NCI-H2081 (cell line): ENCODE measurements around the gene AHCY.
"Not testable (repeated sequence)": the region's sequence is repeated elsewhere in the genome, so short reads cannot be mapped to it uniquely, and the experiment has no call there.

Experiments
- DNase-seq, 2 experiments: peaks; one replicate each; lab custom pipeline; 2025; lab: John Stamatoyannopoulos, UW

Gene AHCY

DNA sequence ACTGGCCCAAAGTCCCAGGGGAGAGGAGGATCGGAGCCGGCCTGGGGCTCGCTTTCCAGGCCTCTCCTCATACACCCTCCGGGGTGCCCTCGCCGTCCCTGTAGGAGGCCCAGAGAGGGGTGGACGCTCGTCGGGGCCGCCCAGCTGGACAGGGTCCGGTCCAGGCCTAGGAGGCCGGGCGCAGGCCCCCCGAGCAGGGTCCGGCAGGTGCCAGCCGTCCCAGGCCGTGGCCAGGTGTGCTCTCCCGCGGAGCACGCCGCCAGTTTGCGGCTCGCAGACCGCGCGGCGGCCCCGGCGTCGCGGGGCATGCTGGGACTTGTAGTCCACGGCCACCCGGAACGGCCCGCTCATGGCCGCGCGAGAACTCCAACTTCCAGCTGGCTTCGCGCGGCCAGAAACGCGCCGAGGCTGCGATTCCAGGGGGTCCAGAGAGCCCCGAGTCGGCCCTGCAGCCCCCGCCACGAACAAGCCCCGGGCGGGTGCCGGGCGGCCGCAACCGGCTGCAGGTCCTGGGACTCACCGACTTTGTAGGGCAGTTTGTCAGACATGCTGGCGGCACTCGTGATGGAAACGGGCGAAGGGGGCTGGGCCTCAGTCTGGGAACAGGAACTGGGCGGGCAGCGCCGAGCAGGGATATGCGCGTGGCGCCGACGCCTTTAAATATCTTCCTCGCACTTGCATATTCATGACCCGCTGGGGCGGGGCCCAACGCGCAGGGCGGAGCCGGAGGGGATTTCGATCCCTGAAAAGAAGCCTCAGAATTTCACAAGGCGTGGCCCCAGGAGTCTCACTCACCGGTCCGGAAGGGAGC is at the start of gene AHCY:
Gene AHCY, minus strand, starts transcription at position 633 of the 811 bp plus-strand sequence. Its CDS starts 85 bp downstream, at position 548.
- peak; percentile 96 to 97 for DNase-seq

DNA sequence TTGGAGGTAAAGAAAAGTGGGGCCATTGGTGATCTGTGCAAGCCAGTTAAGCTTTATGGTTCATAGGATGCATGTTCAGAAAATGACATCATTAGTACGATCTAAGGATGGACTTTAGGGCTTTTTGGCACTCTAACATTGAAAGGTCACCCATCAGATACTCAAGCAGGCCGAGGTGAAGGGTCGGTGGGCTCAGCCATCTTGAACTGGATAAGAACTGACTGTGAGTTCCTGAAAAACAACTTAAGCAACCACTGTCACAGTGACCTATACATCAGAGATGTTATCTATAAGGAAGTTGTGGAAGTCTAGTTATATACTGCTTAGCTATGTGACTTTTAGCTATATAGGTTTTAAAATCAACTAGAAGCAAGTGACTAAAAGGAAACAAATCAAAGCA is 46.9 kb upstream of the AHCY start:
- DNase-seq, result no peak

DNA sequence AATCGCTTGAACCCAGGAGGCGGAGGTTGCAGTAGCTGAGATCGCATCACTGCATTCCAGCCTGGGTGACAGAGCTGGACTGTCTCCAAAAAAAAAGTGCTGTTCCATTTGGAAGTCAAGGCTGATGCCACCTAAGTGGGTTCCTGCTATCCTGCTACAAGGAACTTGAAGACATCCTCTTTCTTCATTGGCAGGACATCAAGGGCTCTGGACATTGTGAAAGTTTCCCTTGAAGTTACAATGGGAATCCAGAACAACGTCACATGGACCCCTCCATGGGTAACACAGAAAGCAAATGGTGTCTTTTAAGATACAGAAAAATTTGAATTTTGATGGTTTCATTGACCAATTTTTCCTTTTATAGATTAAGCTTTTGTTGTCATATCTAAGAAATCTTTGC is 44.4 kb upstream of the AHCY start:
- no peak for DNase-seq

DNA sequence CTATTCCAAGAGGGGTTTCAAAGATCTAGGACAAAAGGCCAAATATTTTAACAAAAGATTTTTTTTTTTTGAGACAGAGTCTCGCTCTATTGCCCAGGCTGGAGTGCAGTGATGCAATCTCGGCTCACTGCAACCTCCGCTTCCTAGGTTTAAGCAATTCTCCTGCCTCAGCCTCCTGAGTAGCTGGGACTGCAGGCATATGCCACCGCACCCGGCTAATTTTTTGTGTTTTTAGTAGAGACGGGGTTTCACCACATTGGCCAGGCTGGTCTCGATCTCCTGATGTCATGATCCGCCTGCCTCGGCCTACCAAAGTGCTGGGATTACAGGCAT is 43.3 kb upstream of the AHCY start:
- not testable (repeated sequence) for DNase-seq

DNA sequence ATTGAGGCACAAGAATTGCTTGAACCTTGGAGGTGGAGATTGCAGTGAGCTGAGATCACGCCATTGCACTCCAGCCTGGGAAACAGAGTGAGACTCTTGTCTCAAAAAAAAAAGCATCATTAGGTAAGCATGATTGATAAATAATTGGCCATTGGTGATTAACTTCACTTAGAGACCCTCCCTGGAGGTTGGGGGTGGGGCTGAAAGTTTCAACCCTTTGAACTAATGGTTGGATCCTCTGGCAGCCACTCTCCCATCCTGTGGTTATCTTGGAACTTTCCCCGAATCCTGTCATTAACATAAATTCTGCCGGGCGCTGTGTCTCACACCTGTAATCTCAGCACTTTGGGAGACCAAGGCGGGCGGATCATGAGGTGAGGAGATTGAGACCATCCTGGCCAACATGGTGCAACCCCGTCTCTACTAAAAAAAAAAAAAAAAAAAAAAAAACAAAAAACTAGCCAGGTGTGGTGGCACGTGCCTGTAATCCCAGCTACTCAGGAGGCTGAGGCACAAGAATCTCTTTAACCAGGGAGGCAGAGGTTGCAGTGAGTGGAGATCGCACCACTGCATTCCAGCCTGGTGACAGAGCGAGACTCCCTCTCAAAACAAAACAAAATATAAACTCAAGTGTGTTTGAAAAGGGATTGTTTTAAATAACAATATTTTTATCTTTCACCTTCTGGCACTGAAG is 42.8 kb upstream of the AHCY start:
- not testable (repeated sequence) for DNase-seq

DNA sequence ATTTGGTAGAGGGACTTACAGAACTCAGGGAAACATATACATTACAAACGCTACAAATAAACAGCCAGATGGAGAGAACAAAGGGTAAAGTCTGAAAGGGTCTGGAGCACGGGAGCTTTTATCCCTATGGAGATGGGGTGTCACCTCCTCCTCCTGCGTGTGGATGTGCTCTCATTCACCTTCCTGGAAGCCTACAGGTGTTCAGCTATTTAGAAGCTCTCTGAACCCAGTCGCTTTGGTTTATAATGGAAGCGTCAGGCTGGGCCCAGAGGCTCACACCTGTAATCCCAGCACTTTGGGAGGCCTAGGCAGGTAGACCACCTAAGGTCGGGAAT is 42.2 kb upstream of the AHCY start:
- no peak for DNase-seq

DNA sequence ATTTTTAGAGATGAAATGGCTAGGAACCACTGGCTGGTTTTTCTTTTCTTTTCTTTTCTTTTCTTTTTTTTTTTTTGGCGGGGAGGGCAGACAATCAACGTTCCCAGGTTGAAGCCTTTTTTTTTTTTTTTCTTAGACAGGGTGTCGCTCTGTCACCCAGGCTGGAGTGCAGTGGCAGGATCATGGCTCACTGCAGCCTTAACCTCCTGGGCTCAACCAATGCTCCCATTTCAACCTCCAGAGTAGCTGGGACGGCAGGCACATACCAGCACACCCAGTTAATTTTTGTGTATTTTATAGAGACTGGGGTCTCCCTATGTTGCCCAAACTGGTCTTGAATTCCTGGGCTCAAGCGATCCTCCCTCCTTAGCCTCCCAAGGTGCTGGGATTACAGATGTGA is 41.1 kb upstream of the AHCY start:
- DNase-seq, result no peak

DNA sequence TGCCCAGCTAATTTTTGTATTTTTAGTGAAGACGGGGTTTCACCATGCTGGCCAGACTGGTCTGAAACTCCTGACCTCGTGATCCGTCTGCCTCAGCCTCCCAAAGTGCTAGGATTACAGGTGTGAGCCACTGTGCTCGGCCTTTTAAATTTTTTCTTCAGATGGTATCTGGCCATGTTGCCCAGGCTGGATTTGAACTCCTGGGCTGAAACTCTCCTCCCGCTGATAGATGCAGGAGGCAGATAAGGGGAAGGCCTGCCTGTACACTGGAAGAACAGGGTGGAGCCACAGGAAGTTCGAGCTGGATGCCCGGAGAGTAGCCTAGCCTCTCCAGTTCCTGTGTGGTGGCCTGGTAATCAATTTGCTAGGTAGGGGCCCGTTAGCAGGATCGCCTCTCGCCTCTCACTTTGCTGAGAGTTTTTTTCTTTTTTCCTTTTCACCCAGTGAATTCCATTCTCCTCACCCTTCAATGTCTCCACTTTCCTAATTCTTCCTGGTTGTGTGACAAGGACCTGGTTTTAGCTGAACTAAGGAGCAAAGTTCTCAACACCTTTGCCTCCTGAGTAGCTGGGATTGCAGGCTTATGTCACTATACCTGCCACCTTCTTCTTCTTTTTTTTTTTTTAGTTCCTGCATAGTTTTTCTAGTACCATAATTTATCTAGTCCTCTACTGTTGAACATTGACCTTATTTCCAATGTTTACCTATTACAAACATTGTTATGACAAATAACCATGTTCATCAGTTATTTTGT is 40.5 kb upstream of the AHCY start:
- DNase-seq, result no peak

DNA sequence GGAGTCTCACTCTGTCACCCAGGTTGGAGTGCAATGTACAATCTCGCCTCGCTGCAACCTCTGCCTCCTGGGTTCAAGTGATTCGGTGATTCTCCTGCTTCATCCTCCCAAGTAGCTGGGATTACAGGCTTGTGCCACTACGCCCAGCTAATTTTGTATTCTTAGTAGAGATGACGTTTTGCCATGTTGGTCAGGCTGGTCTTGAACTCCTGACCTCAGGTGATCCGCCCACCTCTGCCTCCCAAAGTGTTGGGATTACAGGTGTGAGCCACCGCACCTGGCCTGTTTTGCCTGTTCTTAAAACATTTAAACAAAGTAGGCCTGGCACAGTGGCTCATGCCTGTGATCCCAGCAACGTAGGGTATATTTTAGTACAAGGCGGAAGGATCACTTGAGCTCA is 38.0 kb upstream of the AHCY start:
- DNase-seq, result not testable (repeated sequence)

DNA sequence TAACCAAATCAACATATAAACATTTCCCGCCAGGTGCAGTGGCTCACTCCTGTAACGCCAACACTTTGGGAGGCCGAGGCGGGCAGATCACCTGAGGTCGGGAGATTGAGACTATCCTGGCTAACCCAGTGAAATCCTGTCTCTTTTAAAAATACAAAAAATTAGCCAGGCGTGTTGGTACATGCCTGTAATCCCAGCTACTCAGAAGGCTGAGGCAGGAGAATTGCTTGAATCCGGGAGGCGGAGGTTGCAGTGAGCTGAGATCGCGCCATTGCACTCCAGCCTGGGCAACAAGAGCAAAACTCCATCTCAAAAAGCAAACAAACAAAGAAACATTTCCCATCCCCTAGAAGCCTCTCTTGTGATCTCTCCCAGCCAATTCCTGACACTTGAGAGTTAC is 37.6 kb upstream of the AHCY start:
- not testable (repeated sequence) for DNase-seq

DNA sequence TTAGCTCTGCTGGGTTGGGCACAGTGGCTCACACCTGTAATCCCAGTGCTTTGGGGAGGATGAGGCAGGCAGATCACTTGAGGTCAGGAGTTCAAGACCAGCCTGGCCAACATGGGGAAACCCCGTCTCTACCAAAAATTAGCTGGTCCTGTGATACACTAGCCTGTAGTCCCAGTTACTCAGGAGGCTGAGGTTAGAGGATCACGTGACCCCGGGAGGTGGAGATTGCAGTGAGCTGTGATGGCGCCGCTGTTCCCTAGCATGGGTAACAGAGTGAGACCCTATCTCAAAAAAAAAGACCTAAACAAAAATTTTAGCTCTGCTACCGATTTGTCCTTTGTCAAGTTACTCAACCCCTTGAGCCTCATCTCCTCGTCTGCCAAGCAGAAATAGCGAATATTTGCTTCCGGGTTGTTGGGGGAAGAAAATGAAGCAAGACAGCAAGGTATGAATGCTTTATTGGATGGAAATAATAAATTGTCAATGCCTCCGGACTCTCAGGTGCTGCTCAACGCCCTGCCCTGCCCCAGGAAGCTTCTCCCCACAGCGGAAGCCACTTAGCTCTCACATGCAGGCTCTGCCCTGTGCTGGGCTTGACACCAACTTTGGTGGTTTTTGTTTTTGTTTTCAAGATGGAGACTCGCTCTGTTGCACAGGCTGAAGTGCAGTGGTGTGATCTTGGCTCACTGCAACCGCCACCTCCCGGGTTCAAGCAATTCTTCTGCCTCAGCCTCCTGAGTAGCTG is 35.0 kb upstream of the AHCY start:
- no peak for DNase-seq

DNA sequence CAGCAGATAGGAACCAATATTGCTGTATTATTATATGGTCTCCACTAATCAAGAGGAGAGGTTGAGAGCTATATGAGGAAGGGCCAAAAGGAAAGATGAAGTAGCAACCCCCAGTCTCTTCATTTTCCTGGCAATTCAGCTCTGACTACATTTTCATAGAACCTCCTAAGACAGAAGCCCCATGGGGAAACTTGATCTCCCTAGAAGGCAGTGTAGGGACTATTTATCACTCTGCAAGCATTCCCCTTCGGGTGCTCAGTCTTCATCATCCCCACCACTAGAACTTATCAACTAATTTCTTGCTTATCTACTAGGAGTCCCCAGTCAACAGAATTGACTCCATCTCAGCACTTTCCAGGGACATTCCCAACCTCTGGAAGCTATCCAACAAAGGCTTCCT is 34.4 kb upstream of the AHCY start:
- no peak for DNase-seq

DNA sequence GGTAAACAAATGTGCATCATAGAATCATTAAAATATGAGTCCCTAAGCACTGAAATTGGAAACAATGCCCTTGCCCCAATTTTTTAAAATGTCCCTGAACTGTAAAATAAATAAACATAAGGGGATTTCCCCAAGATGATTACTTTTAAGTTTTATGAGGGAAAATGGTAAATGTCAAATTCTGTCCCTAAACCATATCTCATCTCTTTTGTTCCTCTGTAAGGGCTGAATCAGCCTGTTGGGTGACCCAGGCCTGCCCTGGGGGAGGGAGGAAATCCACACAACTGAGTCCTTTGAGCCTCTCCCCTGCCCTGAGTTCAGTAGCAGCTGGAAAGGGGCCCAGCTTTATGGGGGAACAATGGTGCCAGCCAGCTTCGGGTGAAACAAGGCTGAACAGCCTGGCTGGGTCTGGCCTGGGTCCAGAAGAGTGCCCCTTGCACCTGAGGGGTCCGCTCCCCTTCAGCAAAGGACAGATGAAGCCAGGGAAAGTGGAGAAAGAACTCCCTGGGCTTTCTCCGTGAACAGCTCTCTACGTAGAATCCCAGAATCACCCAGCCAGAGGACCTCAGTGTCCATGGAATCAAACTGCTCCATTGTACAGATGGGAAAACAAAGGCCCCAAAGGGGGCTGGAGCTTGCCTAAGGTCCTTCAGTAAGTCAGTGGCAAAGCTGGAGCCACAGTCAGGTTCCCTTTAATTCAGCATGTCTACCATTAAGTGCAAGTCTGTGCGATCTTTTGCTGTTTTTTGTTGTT is 31.7 kb upstream of the AHCY start:
- no peak for DNase-seq

DNA sequence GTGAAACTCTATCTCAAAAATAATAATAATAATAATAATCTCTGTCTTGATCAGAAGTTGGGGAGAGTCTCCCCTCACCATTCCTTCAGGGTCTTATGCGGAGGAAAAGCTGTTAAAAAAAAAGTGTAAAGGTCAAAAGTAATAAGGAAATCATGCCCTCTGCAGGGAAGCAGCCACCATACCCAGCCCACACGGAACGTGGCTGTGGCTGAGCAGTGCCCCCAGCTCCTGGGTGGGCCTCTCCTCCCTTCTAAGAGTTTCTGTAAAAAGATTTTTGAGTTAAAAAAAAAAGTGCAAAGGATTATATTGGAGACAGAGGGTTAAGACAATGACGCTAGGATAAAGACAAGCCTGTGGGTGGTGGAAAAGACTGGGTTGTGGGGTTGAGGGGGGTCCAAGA is 30.6 kb upstream of the AHCY start:
- no peak for DNase-seq

DNA sequence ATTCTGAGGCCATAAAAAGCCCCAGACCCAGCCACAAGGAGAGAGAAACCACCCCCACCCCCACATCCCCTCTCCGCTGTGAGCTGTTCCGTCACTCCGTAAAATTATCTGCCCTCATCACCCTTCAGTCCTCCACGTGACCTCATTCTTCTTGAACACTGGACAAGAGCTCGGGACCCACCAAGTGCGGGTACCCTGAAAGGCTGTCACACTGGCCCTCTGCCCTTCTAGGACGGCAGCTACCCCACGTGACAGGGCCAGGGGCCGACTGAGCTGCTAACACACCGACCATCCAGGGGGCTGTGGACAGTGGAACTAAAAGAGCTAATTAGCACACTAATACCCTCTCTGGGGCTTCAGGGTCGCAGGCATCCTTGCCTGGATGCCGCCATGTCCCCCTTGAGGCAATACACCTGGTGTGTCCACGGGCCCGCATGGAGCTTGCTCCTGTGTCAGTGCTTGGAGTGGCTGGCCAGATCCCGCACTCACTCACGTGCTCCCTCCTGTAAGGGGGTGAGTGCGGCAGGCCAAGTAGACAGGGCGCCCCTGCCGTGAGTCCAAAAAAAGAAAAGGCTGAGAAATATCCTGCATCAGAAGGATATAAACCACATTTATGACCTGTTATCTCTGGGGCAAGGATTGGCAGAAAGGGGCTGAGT is 29.2 kb upstream of the AHCY start:
- DNase-seq, result no peak

DNA sequence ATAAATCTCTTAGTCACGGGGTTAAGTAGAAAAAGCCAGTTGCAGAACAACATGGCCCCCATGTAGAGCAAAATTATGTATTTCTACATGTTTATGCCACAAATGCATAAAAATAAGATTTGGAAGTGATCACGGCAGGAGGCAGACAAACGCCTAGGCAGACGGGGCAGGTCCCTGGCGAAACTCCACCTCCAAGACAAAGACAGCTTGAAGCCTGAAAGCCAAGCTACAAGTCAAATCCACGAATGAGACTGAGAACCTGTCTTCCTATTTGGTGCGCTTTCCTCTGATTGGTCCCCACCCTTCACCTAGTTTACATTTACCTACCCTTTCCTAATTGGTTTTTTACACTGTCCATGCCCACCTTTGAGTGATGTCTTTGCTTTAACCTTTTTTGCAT is 28.7 kb upstream of the AHCY start:
- DNase-seq, result no peak

DNA sequence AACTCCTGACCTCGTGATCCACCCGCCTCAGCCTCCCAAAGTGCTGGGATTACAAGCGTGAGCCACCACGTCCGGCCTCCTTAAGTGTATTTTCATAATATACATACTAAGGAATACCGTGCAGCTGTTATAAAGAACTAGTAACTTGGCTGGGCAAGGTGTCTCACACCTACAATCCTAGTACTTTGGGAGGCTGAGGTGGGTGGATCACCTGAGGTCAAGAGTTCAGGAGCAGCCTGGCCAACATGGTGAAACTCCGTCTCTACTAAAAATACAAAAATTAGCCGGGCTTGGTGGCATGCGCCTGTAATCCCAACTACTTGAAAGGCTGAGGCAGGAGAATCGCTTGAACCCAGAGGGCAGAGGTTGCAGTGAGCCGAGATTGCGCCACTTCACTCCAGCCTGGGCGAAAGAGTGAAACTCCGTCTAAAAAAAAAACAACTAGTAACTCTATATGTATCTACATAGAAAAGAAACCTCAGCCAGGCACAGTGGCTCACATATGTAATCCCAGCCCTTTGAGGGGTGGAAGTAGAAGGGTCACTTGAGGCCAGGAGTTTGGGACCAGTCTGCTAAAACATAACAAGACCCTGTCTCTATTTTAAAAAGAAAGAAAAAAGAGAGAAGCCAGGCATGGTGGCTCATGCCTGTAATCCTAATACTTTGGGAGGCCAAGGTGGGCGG is 27.8 kb upstream of the AHCY start:
- DNase-seq, result not testable (repeated sequence)

DNA sequence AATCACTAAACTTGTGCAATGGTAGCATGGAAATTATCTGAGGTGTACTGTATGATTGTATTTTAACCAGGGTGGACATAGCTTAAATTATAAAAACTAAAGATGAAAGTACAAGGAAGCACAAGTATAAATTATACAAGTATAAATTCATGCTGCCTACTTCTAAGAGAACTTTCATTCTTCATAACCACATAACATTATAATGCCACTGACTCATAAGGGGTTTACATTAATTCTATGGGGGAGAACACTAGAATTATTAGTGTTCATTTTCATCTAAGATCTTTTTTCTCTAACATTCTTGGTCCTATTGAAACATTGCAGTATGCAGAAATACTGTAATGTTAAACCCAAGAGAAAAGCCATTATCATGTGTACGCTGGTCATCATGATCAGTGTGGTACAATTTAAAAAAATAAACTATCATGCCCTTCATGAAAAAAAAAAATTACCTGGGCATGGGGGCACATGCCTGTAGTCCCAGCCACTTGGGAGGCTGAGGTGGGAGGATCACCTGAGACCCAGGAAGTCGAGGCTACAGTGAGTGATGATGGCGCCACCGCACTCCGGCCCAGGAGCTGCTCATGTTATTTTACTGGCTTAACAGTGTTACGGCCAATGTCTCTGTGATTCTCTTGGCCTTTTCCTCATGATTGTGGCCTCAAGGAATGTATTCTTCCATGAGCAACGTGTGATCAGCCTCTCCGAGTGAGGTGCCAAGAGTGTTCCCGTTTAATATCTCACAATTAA is 25.9 kb upstream of the AHCY start:
- no peak for DNase-seq

DNA sequence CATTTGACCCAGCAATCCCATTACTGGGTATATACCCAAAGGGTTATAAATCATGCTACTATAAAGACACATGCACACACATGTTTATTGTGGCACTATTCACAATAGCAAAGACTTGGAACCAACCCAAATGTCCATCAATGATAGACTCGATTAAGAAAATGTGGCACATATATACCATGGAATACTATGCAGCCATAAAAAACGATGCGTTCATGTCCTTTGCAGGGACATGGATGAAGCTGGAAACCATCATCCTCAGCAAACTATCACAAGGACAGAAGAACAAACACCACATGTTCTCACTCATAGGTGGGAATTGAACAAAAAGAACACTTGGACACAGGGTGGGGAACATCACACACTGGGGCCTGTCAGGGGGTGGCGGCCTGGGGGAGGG is 25.1 kb upstream of the AHCY start:
- not testable (repeated sequence) for DNase-seq

DNA sequence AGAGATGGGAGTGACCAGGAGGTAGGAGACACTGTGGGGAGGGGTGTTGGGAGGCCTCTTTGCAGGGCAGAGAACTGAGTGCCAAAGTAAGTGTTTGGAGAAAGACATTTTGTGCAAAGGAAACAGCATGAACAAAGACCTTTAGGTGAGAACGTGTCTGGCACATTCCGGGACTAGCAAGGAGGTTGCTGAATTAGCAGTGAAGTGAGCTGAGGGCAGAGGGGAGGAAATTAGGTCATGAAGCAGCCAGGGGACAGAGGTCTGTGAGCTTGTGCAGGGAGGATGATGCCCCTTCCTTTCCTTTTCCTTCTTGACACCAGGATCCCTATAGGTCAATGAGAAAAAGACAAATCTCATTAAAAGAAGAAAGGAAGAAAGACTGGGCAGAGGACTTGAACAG is 21.4 kb upstream of the AHCY start:
- no peak for DNase-seq
